MM.1S (cell line): Measurements from ENCODE around the gene ZNF787.

Experiments
- CTCF ChIP-seq: fragments of 300-600 bp; sonication (generic); IDR thresholded peaks from 2 replicates; pipeline ENCODE4 v1.5.1; 2016; ENCODE audit warnings: antibody characterized with exemption, low read length, mixed read lengths
- EZH2 ChIP-seq: fragments of 300-600 bp; sonication (generic); optimal IDR thresholded peaks from 2 replicates; pipeline ENCODE3; 2017; ENCODE audit warnings: low read depth, mild to moderate bottlenecking, antibody characterized with exemption, low read length, mixed read lengths
- EZH2phosphoT487 ChIP-seq: fragments of 300-600 bp; sonication (generic); IDR thresholded peaks from 2 replicates; pipeline ENCODE4 v1.6.1; 2018; ENCODE audit warnings: antibody characterized with exemption, low read length

DNA sequence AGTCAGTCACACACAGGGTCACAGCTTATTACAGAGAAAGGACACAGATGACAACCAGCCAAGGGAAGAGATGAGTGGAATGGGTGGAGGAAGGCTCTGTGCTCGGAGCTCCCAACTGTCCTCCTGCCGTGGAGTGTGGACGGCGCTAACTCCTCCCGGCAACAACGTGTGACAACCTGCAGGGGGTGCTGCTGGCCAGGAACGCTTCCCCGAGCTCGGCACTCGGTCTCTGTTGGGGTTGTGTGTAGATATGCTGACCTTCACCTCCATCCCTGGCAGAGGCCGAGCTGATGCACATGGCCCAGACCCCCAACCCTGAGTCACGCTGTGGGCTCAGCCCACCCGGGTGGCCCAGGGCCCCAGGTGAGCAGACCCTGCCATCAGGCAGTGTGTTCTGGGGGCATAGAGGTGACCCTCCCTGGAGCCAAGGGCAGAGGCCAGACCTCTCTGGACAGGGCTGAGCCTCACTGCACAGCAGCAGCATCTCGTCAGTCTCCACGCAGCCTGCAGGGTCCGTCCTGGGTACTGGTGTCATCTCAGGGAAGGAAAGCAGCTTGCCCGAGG, 34.1 kb upstream of the ZNF787 start:
- TF ChIP-seq CTCF: 0 out of 2 replicates have a peak, but pooled peaks have one; percentile 12
- TF ChIP-seq EZH2: no peak
- TF ChIP-seq EZH2phosphoT487: no peak
